NCI-H2227 (cell line): ENCODE results near the gene GAST.

Experiments used
- DNase-seq: peaks from one replicate; lab custom pipeline; 2025; ENCODE audit not compliant: unreplicated experiment; lab: John Stamatoyannopoulos, UW

The GAST gene

GRCh38 chr17:41738801-41739112 lies 26.6 kb downstream of the GAST start:
- DNase-seq = no peak

DNA sequence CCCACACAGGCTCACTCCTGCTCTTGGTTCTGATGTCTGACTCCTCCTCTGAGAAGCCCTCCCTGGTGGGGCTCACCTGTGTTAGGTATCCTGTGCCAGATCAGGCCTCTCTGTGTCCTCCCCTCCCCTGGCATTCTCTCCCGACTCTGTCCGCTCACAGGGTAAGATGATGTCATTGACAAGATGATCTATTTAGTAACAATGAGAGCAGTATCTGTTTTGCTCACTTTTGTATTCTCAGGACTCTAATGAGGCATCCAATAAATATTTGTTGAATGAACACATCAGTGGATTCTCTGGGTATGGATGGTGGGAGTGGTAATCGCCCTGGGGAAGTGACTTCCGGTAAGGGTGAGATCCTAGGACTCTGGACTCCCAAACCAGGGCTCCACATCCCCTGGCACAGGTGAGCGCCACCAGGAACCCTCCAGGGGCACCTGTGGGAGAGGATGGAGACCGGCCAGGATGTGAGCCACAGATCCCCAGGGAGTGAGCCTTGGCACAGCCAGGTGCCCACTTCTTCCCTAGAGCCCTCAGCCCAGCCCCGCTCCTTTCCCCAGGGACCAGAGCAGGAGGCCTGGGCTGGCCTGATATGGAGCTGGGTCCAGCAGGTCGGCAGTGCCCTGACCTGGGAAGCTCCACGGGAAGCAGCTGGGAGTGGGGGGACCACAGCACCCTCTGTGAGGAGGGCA lies 27.7 kb downstream of the GAST start:
- no peak for DNase-seq

DNA sequence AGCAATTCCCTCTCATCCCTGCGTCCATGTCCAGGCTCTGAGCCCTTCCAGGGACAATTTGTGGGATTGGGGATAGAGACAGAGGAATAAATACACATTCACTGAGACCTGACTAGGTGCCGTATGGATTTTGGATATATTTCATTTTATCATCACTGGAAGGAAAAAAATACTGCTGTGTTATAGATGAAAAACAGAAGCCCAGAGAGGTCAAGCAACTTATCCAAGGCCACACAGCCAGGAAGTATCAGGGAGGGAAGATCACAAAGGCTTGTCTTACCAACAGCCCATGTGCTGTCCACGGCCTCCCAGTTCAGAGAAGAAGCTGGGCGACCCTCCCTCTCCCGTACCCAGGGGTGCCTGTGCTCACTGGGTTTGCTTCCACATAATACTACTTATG lies 28.4 kb downstream of the GAST start:
- no peak for DNase-seq

GRCh38 chr17:41741709-41742108 lies 29.6 kb downstream of the GAST start:
- DNase-seq = no peak

- no peak for DNase-seq
These were observed 36.1 kb downstream of the GAST start for GRCh38 chr17:41748275-41748674.

DNA sequence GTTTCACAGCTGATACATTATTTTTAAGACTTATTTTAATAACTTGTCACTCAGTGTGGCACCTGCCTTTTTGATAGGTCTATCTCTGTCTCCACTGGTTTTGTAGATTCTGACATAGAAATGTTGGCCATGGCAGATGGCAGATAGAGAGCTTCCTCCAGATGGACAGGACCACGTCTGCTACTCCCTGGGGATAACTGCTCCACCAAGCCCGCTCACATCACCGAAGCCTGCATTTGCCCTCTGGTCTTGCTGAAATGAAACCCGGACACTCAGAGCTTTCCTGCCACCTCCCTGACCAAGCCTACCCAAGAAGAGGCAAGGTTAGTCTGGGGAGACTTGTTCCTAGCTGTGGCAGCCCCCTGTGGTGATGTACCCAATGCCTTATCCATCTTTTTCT lies 38.7 kb downstream of the GAST start:
- DNase-seq = no peak

GRCh38 chr17:41751288-41751687 lies 39.2 kb downstream of the GAST start:
- no peak for DNase-seq

DNA sequence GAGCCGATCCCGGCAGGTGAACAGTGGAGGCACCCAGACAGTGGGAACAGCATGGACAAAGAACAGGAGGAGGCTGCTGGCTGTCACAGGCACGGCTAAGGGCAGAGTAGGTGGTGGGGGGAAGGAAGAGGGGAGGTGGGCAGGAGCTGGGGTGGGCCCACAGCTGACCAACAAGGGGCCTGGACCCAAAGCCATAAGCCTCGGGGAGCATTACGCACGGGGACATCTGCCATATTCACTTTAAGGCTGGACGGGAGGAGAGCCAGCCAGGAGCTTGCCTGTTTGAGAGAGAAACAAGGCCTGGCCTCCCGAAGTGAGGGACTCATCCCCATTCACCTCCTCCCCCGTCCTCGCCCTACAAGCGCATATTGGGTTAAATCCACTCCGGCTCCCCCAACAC lies 41.9 kb downstream of the GAST start:
- no peak for DNase-seq

DNA sequence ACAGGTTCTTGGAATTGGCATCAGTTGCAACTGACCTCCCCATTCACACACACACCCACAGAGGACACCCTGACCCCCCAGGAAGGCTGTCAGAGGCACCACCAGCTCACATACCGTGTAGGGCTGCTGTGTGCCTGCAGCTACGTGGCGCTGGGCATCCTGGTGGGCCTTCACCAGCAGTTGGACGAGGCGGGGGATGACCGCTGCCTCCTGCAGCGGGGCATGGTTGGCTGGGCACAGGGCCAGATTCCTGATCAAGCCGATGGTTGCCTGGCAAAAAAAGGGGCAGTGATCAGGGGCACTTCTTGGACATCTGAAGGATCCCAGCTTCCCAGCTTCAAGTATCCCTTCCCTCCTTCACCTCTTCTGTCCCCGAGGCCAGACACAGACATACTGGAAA lies 46.5 kb downstream of the GAST start:
- DNase-seq = no peak

GRCh38 chr17:41760878-41761277 lies 48.7 kb downstream of the GAST start:
- no peak for DNase-seq

GRCh38 chr17:41762391-41762790 lies 50.3 kb downstream of the GAST start:
- DNase-seq = no peak

- DNase-seq = no peak
These were observed 50.7 kb downstream of the GAST start for GRCh38 chr17:41762841-41763240.

DNA sequence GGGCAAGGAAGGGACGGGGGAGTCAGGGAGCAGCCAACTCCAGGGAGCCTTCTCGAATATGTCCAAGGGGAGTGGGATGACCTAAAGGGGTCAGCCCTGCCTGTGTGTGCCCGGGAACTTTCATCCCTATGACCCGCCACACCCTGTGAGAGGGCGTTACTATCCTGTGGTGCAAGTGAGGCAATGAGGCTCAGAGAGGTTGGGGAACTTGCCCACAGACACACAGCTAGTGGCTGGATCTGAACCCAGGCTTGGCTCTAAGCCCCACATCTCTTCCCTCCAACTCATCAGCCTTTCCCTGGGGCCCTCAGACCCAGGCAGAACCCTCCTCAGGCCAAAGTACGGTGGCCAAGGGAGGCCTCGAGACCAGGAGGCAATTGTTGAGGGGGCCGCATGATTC lies 51.2 kb downstream of the GAST start:
- no peak for DNase-seq
